SK-N-MC (cell line): ENCODE results near the gene ASH1L.
A peak's percentile ranks its signal among the peaks of the same experiment; 100 is the strongest.

Experiments
- EZH2 ChIP-seq: fragments of 200-600 bp; sonication (generic); IDR thresholded peaks from one replicate; pipeline ENCODE4 v1.6.1; 2017; ENCODE audit warnings: antibody characterized with exemption
- FOXP2 ChIP-seq: optimal IDR thresholded peaks from 2 replicates; pipeline ENCODE3; 2011; ENCODE audit warnings: mild to moderate bottlenecking, moderate library complexity; ENCODE audit not compliant: insufficient read depth; ENCODE audit errors: extremely low read length, control extremely low read depth
- POLR2AphosphoS5 ChIP-seq: IDR thresholded peaks from 2 replicates; pipeline ENCODE4 v1.6.1; 2012; ENCODE audit warnings: mild to moderate bottlenecking, low read depth, low read length, borderline replicate concordance

DNA sequence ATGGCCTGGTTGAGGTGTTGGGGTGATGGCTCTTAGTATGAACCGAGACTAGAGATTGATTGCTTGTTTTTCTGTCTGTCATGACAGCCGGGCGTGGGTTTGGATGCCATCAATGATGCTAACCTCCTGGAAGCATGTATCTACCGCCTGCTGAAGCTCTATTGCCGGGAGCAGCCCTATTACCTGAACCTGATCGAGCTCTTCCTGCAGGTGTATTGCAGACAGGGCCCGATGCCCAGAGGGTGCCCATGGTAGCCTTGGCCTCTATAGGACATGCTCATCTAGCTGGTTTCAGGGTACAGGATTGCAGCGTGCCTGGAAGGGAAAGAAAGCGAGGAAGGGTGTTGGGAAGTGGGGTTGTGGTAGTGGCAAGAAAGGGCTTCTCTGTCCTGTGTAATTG, 244.5 kb downstream of the ASH1L start:
- 0 out of 2 replicates have a peak, but pooled peaks have one; percentile 4 for TF ChIP-seq POLR2AphosphoS5
- no peak for TF ChIP-seq EZH2
- no peak for TF ChIP-seq FOXP2
